HG03354 (cell line): ENCODE results near the gene JCAD.
"Not testable (repeated sequence)": the region's sequence is repeated elsewhere in the genome, so short reads cannot be mapped to it uniquely, and the experiment has no call there.

Experiments
- ATAC-seq: cut with Tn5 transposase; IDR thresholded peaks from one replicate; pipeline ENCODE4 v1.9.1; 2021; ENCODE audit warnings: mild to moderate bottlenecking; ENCODE audit not compliant: unreplicated experiment, poor library complexity, severe bottlenecking

The JCAD gene

GRCh38 chr10:29998142-29998808, 61.1 kb downstream of the JCAD start:
- peak; percentile 87 for ATAC-seq

GRCh38 chr10:29994811-29995210, 64.6 kb downstream of the JCAD start:
- no peak for ATAC-seq

GRCh38 chr10:29993319-29993915, 66.0 kb downstream of the JCAD start:
- ATAC-seq = no peak

- ATAC-seq = no peak
Measured at GRCh38 chr10:29992914-29993313, 66.5 kb downstream of the JCAD start.

- ATAC-seq = no peak
Measured at GRCh38 chr10:29991382-29991781, 68.0 kb downstream of the JCAD start.

GRCh38 chr10:29987471-29987870, 71.9 kb downstream of the JCAD start:
- ATAC-seq = no peak

GRCh38 chr10:29982997-29983648, 76.3 kb downstream of the JCAD start:
- ATAC-seq = no peak

GRCh38 chr10:29981510-29981909, 77.9 kb downstream of the JCAD start:
- no peak for ATAC-seq

- ATAC-seq = no peak
Measured at GRCh38 chr10:29980084-29980483, 79.3 kb downstream of the JCAD start.

- not testable (repeated sequence) for ATAC-seq
Measured at GRCh38 chr10:29979421-29979779, 80.0 kb downstream of the JCAD start.

GRCh38 chr10:29977171-29977570, 82.2 kb downstream of the JCAD start:
- no peak for ATAC-seq

GRCh38 chr10:29976134-29976533, 83.3 kb downstream of the JCAD start:
- no peak for ATAC-seq

GRCh38 chr10:29974773-29975172, 84.6 kb downstream of the JCAD start:
- ATAC-seq = no peak

GRCh38 chr10:29973921-29974320, 85.5 kb downstream of the JCAD start:
- ATAC-seq = no peak

GRCh38 chr10:29970576-29970975, 88.8 kb downstream of the JCAD start:
- ATAC-seq = no peak

GRCh38 chr10:29970012-29970396, 89.4 kb downstream of the JCAD start:
- ATAC-seq = no peak

GRCh38 chr10:29969255-29970011, 90.0 kb downstream of the JCAD start:
- ATAC-seq = no peak

GRCh38 chr10:29968585-29968984, 90.8 kb downstream of the JCAD start:
- no peak for ATAC-seq

- no peak for ATAC-seq
Measured at GRCh38 chr10:29966269-29966668, 93.1 kb downstream of the JCAD start.
